NCI-H2196 (cell line): ENCODE results near the gene TACSTD2.
"Not testable (repeated sequence)": the region's sequence is repeated elsewhere in the genome, so short reads cannot be mapped to it uniquely, and the experiment has no call there.

Experiments used
- DNase-seq: peaks from one replicate; lab custom pipeline; 2025; ENCODE audit not compliant: unreplicated experiment; lab: John Stamatoyannopoulos, UW

Gene TACSTD2, protein sequence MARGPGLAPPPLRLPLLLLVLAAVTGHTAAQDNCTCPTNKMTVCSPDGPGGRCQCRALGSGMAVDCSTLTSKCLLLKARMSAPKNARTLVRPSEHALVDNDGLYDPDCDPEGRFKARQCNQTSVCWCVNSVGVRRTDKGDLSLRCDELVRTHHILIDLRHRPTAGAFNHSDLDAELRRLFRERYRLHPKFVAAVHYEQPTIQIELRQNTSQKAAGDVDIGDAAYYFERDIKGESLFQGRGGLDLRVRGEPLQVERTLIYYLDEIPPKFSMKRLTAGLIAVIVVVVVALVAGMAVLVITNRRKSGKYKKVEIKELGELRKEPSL

DNA sequence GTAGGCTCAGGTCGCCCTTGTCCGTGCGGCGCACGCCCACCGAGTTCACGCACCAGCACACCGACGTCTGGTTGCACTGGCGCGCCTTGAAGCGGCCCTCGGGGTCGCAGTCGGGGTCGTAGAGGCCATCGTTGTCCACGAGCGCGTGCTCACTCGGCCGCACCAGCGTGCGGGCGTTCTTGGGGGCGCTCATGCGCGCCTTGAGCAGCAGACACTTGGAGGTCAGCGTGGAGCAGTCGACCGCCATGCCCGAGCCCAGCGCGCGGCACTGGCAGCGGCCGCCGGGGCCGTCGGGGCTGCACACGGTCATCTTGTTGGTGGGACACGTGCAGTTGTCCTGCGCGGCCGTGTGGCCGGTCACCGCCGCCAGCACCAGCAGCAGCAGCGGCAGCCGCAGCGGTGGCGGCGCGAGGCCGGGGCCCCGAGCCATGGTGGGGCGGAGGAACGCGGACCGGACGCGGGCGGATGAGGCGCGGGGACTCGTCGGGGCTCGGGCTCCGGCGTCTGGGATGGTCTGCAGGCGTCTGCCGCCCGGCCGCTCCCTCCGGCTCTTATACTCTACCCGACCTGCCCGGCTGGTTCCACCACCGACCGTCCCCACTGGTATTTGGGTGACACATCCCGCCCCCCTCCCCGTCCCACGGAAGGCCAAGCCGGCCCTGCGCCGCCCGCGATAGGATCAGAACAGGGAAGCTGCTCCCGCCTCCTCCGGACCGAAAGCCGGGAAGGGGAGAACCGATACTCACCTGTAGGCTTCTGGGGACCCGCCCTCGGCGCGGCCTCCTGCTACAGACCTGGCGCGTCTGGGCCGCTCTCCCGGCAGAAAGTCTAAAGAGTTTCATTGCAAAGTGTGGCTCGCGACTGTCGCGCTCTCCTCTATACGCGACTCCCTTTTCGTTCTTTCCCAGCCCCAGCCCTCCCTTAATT, at the start of gene TACSTD2:
Gene TACSTD2 (minus strand): TSS at position 526 of the 927 bp plus-strand sequence. CDS start 96 bp downstream, at position 430.
- DNase-seq = no peak

DNA sequence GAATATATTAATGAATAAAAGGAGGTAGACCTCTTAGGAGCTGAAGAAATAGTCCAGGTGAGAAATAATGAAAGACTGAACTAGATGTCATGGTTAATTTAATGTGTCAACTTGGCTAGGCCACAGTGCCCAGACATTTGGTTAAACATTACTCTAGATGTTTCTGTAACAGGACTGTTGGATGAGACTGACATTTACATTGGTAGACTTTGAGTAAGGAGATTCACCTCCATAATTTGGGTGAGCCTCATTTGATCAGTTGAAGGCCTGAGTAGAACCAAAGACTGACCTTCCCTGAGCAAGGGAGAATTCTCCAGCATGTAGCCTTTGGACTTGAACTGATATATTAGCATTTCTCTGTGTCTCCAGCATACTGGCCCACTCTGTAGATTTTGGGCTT, 49.2 kb upstream of the TACSTD2 start:
- no peak for DNase-seq

DNA sequence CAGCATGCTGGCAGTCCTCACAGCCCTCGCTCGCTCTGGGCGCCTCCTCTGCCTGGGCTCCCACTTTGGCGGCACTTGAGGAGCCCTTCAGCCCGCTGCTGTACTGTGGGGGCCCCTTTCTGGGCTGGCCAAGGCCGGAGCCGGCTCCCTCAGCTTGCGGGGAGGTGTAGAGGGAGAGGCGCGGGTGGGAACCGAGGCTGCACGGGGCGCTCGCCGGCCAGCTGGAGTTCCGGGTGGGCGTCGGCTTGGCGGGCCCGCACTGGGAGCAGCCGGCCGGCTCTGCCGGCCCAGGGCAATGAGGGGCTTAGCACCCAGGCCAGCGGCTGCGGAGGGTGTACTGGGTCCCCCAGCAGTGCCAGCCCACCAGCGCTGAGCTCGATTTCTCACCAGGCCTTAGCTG, 46.2 kb upstream of the TACSTD2 start:
- not testable (repeated sequence) for DNase-seq

DNA sequence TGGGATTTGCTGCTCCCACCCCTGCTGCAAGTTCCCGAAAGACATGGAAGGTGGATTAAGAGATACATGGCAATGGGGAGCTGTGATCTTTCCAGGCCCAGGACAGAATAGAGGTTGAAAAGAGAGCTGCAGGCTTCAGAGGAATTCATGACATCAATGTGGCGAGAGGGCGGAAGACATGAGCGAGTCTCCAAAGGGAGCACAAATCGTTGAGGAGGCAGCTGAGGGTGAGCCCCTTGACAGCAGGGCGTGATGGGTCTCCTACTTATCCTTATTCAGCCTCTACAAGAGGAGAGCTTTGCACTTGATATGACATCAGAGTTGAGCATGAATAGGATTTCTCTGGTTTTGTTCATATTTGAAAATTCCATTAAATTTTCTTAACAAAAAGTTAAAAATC, 45.5 kb upstream of the TACSTD2 start:
- no peak for DNase-seq

DNA sequence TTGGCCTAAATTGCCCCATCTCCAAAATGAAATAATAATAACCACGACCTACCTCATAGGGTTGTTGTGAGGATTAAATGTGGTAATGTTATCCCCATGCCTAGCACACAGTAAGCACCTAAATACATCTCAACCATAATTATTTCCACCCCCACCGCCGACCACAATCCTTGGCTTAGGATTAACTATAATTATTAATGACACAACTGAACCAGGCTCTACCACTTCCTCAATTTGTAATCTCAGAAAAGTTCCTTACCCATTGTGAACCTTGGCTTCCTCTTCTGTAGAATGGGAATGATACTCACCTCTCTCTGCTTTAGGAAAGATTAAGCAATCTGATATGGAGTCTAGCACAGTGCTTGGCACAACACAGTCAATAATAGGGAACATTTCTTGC, 44.3 kb upstream of the TACSTD2 start:
- DNase-seq = no peak

DNA sequence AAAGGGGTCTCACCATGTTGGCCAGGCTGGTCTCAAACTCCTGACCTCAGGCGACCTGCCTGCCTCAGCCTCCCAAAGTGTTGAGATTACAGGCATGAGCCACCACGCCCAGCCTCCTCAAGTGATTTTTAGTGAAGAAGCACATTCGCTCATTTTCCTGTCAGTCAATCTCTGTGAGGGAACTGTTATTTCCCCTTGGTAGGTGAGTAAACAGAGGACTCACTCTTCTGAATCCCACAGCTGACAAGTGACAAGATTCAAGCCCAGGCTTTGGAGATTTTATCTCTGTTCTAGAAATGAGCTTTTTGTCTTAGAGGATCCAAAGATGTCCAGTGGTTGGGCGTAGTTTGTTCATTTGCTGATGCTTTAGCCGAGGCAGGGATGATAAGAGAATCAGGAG, 43.9 kb upstream of the TACSTD2 start:
- no peak for DNase-seq

DNA sequence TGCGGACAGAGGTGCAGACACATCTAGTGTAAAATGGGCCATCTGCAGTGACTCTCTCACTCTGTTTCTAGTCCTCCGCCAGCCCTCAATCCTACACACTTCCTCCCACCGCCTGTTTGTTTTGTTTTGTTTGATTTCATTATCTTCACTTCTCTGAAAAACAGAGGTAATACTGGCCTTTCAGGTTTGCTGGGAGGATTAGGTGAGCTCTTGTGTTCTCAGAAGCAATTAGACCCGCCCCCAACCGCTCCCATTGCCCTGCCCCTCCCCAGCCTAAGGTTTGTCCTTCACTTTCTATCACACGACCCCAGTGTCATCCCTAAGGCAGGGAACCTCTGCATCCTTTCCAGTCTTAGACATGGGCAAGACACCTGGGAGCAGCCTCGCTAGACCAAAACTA, 43.2 kb upstream of the TACSTD2 start:
- DNase-seq = peak; percentile 24

DNA sequence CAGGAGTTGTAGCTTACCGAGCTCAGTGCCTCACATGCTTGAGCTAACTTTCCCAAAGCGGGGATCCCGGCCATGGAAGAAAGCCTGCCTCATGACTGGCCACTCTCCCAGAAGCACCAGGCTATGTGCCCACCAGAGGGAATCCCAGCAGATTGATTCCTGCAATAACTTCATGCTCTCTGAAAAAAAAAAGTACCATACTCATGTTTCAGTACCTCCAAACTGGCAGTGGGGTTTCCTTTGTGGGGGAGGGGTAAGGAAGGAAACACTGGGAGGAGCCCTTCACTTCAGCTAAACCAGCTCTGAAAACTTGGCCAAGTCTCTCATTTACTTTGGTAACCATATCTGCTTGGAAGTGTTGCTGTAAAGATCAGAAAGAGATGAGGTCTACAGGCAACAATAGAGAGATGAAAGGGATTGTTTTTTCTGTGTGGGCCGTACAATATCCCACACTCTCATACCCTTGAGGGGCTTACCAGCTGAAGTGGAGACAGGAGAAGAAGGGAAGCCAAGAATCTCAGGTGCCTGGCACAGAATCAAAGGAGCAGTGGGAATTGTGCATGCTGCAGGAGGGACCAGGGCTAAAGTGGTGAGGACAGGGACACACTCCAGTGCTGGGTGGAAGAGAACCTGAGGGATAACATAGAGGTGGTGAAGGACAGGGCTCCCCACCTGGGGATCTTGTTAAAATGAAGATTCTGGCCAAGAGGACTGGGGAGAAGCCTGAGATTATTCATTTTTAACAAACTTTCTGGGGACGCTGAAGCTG, 42.4 kb upstream of the TACSTD2 start:
- no peak for DNase-seq

DNA sequence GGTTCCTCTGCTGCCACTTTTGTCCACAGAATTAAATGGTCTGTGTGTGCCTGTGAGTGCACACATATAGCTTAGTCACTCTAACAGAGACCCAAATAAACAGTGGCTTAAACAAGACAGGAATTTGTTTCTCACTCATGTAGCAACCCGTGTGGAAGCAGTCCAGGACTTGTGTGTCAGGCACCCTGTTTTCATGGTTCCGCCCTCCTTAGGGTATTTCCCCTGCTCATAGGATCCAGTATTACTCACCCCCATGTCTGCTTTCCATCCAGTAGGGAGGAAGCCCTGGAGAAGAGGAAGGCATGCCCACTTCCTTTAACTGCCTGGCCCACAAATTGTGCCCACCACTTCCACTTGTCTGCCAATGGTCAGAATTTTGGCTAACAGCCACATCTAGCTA, 41.3 kb upstream of the TACSTD2 start:
- no peak for DNase-seq

DNA sequence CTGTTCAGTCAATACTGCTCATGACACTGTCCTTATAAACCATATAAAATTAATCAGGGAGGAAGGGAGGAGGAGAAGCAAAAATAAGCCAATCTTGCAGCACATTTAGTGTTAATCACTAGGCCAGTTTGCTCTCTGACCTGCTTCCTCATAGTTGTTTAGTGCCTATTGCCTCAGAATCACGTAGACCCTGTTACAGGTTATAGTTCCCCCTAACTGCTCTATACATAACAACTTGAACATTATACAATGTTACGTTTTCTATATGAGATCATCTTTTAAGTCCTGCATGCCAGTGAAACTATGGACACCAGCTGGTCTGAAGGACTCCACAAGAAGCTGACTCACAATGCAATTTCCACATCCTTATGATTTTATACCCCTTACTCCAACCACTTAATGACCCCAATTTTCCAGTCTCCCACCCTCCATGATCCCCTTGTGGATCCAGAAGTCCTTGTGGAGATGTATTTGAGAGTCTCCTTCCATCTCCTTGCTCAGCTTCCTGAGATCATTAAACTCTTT, 34.9 kb upstream of the TACSTD2 start:
- no peak for DNase-seq

DNA sequence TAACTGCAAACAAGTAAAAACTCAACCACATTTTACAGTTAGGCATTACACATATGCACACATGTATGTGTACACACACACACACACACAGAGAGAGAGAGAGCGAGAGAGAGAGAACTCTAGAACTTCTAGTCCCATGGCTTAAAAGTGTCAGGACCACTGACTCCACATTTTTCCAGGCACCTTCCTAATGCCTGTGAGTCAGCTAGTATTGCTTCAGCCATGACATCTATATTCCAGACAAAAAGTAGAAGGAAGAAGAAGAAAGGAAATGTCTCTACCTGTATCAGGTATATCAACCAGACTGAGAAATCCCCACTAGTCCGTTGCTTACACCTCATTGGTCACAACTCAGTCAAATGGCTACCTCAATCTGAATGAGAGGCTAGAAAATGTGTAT, 31.9 kb upstream of the TACSTD2 start:
- no peak for DNase-seq

DNA sequence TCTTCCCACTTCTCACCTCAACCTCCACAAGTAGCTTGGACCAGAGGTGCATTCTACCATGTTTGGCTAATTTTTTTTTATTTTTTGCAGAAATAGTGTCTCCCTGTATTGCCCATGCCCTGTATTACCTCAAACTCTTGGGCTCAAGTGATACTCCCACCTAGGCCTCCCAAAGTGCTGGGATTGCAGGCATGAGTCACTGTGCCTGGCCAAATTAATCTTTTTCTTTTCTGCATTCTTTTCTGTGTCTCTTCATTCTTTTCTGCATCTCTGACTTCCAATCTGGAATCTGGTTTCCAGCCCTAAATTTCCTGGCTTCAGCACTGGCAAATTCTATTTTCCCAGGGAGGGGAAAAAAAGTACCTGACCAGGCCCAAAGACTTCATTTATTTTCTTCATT, 31.2 kb upstream of the TACSTD2 start:
- DNase-seq = no peak

DNA sequence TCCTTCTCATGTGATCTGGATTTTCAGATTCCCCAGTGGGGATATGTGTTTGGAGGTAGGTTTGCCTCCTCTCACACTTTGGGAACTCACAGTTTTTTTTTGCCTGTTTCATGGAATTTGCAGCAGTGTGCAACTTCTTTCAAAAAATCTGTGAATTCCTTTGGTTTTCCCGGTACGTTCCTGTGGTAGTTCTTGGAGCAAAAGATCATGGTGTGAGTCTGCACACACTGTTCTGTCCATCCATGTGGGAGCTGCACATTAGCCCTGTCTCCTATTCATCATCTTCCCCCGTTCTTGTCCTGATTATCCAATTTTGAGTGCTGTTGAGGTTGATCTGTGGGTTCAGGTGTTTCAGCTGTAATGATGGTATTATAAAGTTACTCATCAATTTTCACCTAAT, 30.3 kb upstream of the TACSTD2 start:
- no peak for DNase-seq

DNA sequence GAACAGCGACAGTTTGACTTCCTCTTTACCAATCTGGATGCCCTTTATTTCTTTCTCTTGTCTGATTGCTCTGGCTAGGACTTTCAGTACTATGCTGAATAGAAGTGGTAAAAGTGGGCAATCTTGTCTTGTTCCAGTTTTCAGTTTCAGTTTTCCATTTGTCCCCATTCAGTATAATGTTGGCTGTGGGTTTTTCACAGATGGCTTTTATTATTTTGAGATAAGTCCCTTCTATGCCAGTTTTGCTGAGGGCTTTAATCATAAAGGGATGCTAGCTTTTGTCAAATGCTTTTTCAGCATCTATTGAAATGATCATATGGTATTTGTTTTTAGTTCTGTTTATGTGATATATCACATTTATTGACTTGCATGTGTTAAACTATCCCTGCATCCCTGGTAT, 24.9 kb upstream of the TACSTD2 start:
- not testable (repeated sequence) for DNase-seq

DNA sequence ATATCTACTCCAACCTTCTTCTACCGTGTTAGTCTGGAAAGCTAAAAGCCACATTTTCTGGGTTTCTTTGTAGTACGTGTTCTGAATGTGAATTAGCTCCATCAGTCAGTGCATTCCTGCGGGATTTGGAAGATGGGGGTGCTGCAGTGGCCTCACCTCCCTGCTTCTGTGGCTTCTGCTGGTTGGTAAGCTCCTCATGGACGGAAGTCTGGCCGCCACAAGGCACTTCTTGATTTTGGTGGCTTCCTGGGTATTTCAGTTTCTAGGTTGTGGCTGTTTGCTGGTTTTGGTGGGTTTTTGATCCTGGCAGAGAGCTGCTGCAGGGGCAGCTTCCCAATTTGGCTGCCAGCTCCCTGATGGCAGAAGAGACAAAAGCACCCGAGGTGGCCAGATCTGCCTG, 20.9 kb upstream of the TACSTD2 start:
- DNase-seq = no peak

DNA sequence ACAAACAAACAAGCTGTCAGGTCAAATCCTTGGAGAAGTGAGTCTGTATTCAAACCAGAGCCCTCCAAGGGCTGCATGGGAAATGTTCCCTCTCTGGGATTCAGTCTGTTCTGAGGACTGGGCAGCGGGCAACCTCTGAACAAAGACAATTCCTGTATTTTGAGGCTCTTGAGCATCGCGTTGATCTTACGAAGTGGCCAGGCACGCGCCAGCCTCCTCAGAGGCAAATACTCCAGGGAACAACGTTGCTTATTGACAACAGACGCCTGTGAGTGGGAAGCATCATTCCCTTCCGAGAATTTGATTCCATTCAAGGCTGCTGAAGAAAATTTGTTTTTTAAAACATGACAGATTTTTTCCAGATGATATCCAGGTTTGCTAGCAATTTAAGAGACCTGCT, 20.0 kb upstream of the TACSTD2 start:
- DNase-seq = no peak

DNA sequence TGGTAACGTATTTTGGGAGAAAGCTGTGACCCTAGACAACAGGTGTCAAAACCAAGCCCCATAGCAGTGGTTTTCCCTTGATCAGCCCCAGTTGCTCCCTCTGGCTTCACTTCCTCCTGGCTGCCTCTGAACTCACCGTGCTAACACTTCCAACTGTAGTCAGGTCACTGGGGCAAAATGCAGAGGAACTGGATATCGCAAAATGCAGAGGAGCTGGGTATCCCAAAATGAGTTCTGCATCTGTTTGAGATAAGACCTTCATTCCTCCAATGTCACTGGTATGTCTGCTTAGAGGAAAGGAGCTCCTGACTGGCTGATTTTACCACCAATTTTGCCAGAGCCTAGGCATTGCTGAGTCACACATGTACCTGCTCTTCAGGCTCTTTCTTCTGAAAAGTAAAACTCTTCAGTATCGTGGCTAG, 19.6 kb upstream of the TACSTD2 start:
- DNase-seq = no peak

DNA sequence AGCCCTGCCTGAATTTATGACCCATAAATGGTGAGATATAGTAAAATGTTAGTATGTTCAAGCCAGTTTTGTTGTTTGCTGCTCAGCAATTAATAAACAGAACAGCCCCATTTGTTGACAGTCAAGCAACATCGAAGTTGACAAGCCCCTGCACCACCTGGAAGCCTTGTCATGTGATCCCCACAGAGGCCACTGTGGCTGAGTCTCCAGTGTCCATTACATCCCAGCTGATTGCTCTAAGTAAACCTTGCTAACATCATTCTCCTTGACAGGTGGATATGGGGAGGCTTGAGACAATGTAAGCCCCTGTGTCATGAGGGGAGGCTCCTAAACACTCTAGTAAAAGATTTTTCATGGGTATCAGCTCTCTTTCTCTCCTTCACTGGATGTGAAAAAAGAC, 17.5 kb upstream of the TACSTD2 start:
- DNase-seq = no peak

DNA sequence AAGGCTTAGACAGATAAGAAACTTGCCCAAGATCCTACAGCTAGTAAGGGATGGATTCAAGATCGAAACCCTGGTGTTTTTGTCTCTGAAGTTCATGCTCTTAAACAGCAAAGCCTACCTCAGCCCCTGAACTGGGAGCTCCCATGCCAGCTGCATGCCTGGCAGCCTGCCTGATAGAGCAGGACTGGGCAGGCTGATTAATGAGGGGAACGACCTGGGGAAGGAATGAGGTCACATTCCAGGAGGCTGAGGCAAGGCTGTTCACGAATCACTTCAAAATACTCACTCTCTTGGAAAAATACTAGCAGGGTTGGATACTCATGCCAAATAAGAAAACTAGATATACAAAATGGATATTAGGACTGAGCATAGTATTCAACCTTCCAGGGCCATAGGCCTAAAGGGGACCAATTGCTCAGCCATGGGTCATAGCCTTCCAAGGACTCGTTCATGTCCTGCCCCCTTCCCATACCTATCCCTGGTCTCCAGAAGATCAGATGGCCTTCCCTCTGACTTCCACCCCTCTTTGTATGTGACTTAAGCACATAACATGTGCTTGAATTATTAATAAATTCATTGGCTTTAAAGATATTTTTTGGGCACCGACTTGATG, 15.6 kb upstream of the TACSTD2 start:
- peak; percentile 19 for DNase-seq

DNA sequence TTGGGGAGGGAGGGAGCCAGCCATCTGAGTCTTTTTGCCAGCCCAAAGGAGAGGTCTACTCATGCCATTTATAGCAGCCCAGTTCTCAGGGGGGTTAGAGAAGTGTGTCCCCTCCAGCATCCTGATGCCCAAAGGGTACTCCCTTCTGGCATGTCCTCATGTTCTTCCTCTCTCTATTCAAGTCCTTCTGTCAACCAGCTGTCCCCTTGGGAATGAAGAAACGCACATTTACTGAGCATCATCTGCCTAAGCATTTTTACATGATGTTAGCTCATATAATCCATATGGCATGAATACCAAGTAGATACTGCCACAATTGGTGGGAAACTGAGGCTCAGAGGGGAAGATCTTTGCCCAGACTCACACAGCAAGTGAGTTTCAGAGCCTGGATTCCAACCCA, 14.8 kb upstream of the TACSTD2 start:
- DNase-seq = no peak

DNA sequence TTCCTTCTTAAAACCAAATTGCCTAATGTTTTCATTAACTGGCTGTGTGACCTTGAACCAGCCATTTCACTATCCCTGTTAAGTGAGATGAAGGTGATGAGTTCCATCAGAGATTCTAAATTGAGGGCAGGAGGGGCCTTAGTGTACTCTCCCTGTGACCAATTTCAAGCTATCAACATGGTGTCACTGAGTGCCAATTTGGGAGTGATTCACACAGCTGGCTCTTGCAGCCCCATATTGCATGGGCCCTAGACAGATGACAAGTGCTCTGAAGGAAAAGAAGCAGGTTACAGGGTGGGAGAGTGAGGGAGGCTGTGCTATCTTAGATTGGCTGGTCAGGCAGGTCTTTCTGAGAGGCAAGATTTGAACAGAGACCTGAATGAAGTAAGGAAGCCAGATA, 13.0 kb upstream of the TACSTD2 start:
- no peak for DNase-seq
